C4-2B (cell line): ENCODE data around the gene ESR2.

ENCODE experiments used
- ZFX ChIP-seq: fragments of 450-650 bp; IDR thresholded peaks from 2 replicates; pipeline ENCODE4 v1.6.1; 2017
- TF ChIP-seq, protein P1 (sequence below): fragments of 450-650 bp; conservative IDR thresholded peaks from 2 replicates; pipeline ENCODE4 v1.5.1; 2017; ENCODE audit warnings: mild to moderate bottlenecking

DNA sequence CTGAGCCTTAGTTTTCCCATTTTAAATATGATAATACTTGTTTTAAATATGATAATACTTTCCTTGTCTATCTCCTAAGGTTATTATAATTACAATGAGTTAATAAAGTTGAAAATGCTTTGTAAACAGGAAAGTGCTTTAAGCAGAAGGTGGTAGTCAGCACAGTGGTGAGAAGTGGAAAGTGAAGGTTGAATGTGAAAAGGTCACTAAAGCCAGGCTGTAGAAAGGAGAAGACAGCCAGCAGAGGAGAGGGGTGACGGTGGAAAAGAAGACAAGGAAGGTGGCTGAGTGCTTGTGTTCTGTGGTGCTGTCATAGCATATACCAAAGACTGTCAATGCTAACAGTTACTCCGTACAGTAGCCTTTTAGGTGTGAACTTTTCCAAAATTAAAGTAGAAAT, 117.8 kb downstream of the ESR2 start:
- TF ChIP-seq, protein P1, sequence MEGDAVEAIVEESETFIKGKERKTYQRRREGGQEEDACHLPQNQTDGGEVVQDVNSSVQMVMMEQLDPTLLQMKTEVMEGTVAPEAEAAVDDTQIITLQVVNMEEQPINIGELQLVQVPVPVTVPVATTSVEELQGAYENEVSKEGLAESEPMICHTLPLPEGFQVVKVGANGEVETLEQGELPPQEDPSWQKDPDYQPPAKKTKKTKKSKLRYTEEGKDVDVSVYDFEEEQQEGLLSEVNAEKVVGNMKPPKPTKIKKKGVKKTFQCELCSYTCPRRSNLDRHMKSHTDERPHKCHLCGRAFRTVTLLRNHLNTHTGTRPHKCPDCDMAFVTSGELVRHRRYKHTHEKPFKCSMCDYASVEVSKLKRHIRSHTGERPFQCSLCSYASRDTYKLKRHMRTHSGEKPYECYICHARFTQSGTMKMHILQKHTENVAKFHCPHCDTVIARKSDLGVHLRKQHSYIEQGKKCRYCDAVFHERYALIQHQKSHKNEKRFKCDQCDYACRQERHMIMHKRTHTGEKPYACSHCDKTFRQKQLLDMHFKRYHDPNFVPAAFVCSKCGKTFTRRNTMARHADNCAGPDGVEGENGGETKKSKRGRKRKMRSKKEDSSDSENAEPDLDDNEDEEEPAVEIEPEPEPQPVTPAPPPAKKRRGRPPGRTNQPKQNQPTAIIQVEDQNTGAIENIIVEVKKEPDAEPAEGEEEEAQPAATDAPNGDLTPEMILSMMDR = no peak
- no peak for TF ChIP-seq ZFX
